ENCODE results near the gene LHFPL3. TPM values are rescaled to one million over a fixed set of nuclear protein-coding genes. Genes with fewer than 3 reads are reported as not detected.

The LHFPL3 gene
- total and polyA plus RNA-seq, 9 donors: 0.04 to 0.53 (median 0.27) TPM; not detected in 4

DNA sequence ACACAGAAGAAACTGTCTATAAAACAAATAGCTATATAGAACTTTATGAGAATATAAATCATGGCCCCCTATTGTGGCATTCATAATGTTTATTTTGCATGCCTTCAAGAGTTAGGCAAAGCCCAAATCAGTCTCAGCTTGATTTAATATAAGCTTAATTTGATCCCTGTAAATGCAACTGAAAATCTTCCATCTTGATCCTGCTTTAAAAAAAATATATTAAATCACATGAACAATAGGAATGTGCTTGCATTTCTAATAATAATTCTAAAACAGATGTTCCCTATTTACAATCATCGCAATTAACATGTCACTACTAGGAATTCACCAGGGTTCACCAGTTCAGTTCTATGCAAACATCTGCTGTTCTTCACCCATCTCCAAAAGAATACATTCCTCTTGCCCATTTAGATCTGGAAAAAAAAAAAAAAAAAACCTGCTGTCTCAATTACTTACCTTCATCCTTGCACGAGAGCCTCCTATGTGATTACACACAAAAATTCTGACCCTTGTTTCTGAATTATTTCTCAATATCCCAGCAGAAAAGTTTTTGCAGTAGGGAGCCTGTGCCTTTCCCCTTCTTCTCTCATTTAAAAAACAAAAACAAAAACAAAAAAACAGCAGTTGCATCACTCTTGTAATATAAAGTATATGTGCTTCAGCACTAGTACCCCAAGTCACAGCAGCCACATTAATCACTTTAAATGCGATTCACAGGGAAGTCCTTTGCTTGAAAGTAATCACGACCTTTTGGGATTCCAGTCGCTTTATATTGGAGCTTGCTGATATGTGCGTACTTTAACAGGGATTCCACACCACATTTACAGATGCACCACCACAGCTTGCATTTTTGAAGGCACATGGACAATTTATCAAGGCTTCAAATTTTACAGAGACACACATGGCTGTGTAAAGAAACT, 490.8 kb downstream of the LHFPL3 start:
- H3K4me3 ChIP-seq: no peak overlapping the region
- no peaks in the 10 kb centered on the region for H3K27me3 ChIP-seq
- DNase-seq: no peak
- intact Hi-C loops (cut with DNase I): no loop called here
- WGBS, 3 donors: 14 to 20% (median 19%) methylated on average over 6 of the region's 6 CpGs
- no peaks in the 10 kb centered on the region for H3K4me1 ChIP-seq (ENCODE audit: insufficient read depth)
- no peak overlapping the region for H3K27ac ChIP-seq
- no peaks in the 10 kb centered on the region for H3K9me3 ChIP-seq
- no peak for TF ChIP-seq CTCF (IDR thresholded peaks at IDR 0.05)
- no peak for TF ChIP-seq EP300 (IDR thresholded peaks at IDR 0.05)
- TF ChIP-seq POLR2A (IDR thresholded peaks at IDR 0.05): no peak
- no peaks in the 10 kb centered on the region for H3K36me3 ChIP-seq

DNA sequence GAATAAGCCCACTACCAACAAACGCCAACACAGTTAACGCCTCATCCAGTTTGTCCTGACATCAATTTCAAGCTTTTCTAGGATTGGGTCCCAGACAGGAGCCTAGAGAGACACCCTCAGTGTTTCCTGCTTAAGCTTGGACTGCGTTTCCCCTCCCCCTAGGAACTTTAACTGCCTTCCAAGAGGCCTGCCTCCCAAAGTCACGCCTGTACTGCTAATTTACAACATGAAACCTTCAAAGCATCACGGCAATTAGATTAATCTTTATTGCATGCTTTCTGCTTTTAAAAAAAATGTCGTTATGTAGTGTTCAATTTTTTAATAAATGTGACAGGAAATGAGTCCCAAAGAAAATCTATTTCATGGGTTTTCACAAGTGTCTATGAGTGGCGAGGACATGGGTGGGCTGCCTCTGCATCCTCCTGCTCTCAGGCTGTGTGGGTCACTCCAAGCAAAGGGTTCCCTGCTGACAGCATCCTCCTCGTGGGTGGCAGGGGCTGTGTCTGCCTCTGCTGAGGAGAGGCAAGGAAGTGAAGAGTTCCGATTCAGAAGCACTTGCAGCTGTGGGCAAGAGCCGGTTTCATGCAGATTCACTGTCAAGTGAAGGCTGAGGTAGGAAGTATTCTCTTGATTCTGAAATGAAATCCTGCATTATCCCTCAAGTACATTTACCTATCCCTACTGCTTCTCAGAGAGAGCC, 492.6 kb downstream of the LHFPL3 start:
- no peak for DNase-seq
- no peaks in the 10 kb centered on the region for H3K27me3 ChIP-seq
- no peaks in the 10 kb centered on the region for H3K36me3 ChIP-seq
- TF ChIP-seq EP300 (IDR thresholded peaks at IDR 0.05) (no peak), CTCF (IDR thresholded peaks at IDR 0.05) (no peak), POLR2A (IDR thresholded peaks at IDR 0.05) (no peak)
- 44 to 60% (median 49%) methylated on average over 10 of the region's 10 CpGs for WGBS, 3 donors
- no peak overlapping the region for H3K4me3 ChIP-seq
- no peaks in the 10 kb centered on the region for H3K9me3 ChIP-seq
- H3K27ac ChIP-seq: no peak overlapping the region
- intact Hi-C loops (cut with DNase I): no loop called here
- no peaks in the 10 kb centered on the region for H3K4me1 ChIP-seq (ENCODE audit: insufficient read depth)

DNA sequence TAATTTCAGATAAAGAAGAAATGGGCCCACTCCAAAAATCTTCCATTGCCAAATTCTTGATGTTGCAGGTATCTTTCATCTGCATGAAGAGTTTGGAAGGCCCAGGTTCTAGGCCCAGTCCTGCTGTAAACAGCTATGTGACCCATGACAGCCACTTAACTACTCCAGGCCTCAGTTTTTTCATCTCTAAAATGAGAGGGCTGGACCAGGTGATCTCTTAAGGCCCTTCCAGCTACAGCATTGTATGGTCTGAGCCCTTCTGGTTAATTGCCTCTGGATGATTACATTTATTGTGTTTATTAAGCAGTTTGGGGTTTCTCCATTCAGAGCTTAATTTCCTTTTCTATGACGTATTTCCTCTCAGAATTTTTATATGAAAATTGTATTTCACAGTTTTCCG, 494.8 kb downstream of the LHFPL3 start:
- no peak for TF ChIP-seq EP300 (IDR thresholded peaks at IDR 0.05)
- no peak for TF ChIP-seq CTCF (IDR thresholded peaks at IDR 0.05)
- no peak for TF ChIP-seq POLR2A (IDR thresholded peaks at IDR 0.05)
- Histone ChIP-seq H3K4me3 (no peak overlapping the region), H3K27me3 (no peaks in the 10 kb centered on the region), H3K36me3 (no peaks in the 10 kb centered on the region), H3K27ac (no peak overlapping the region), H3K9me3 (no peaks in the 10 kb centered on the region), H3K4me1 (ENCODE audit: insufficient read depth) (no peaks in the 10 kb centered on the region)
- DNase-seq: no peak
- intact Hi-C loops (cut with DNase I): no loop called here
- 92 to 94% (median 93%) methylated on average over 2 of the region's 2 CpGs for WGBS, 3 donors

DNA sequence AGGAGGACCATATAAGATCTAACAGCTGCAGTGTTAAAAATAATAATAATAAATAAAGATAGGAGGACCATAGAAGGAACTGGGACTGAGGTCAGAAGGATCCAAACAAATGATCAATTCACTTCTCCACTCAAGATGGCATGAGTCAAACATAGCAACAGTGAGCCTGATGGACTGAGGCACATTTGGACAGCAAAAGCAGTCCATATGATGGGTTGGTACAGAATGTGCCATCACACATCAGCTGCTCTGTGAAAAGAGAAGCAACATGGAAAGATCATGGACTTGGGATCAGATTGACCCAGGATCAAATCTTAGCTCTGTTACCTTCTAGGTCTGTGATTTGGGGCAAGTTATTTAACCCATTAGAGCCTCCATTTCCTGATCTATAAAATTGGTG, 496.7 kb downstream of the LHFPL3 start:
- TF ChIP-seq POLR2A (IDR thresholded peaks at IDR 0.05) (no peak), CTCF (IDR thresholded peaks at IDR 0.05) (no peak), EP300 (IDR thresholded peaks at IDR 0.05) (no peak)
- Histone ChIP-seq H3K27ac (no peak overlapping the region), H3K36me3 (no peaks in the 10 kb centered on the region), H3K9me3 (no peaks in the 10 kb centered on the region), H3K27me3 (no peaks in the 10 kb centered on the region), H3K4me1 (ENCODE audit: insufficient read depth) (no peaks in the 10 kb centered on the region), H3K4me3 (no peak overlapping the region)
- no peak for DNase-seq
- intact Hi-C loops (cut with DNase I): no loop called here
